Activated naive CD8-positive, alpha-beta T cell treated with anti-CD3 and anti-CD28 coated beads, Interleukin-2, amount 10 ng/mL, durations not matched to agents 7 days and 5 days (primary cell): Measurements from ENCODE around the gene AKIRIN2. TPM values are rescaled to one million over a fixed set of nuclear protein-coding genes. Genes with fewer than 3 reads are reported as not detected.

ENCODE experiments used
- ATAC-seq: fragments of 150-1000 bp; cut with Tn5 transposase; one replicate; pipeline ENCODE4 v1.10.0; 2021; ENCODE audit warnings: low read depth, moderate library complexity
- POLR2A ChIA-PET: fragments of 350-600 bp; sonication (Branson Sonifier 250); formaldehyde crosslinking; loops from one replicate; lab custom pipeline; 2021; ENCODE audit warnings: antibody characterized with exemption; lab: Charles Lee
- DNase-seq: peaks from one replicate; pipeline ENCODE4 v3.0.0; 2021
- H3K27ac Mint-ChIP-seq: one replicate; pipeline ENCODE4 v1.8.0; 2022; ENCODE audit warnings: mild to moderate bottlenecking, mixed read lengths
- H3K27me3 Mint-ChIP-seq: one replicate; pipeline ENCODE4 v1.8.0; 2022; ENCODE audit warnings: mild to moderate bottlenecking, moderate library complexity, mixed read lengths
- H3K36me3 Mint-ChIP-seq: one replicate; pipeline ENCODE4 v1.8.0; 2021; ENCODE audit warnings: mild to moderate bottlenecking, mixed read lengths
- H3K4me1 Mint-ChIP-seq: one replicate; pipeline ENCODE4 v1.8.0; 2021; ENCODE audit warnings: mixed read lengths
- H3K4me3 Mint-ChIP-seq: one replicate; pipeline ENCODE4 v1.8.0; 2022; ENCODE audit warnings: mild to moderate bottlenecking, moderate library complexity, mixed read lengths
- H3K9me3 Mint-ChIP-seq: one replicate; pipeline ENCODE4 v1.8.0; 2021; ENCODE audit warnings: mixed read lengths
- total RNA-seq, 2 experiments: library from RNA; stranded (reverse); gene quantifications; one replicate each; pipeline ENCODE4 v1.2.3, GENCODE V29; 2021

Gene AKIRIN2
- total RNA-seq, 2 experiments from 2014 or later, result 45.3 to 51.8 TPM

DNA sequence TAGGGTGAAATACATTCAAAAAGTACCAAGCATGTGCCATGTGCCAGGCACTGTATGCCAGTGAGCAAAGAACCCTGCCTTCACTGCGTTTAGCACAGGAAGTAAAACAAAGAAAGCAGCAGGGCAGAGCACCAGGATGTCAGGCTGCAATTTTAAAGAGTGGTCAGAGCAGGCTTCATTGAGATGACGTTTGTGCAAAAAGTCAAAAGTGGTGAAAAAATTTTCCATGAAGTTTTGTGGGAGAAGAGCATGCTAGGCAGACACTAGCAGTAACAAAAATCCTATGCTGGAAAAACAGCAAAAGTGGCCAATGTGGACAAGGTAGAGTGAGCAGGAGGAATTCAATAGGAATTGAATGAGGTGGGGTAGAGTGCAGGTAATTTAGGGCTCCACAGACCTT is 31.3 kb downstream of the AKIRIN2 start:
- DNase-seq, result no peak
- Mint-ChIP-seq H3K27ac (peak overlapping the region; percentile 75), H3K36me3 (peaks cover 37% of the 10 kb centered on the region), H3K9me3 (no peaks in the 10 kb centered on the region), H3K4me1 (peaks cover 8% of the 10 kb centered on the region), H3K27me3 (no peaks in the 10 kb centered on the region), H3K4me3 (no peak overlapping the region)
- POLR2A ChIA-PET, result no interaction called here
- ATAC-seq, result peak; percentile 56

DNA sequence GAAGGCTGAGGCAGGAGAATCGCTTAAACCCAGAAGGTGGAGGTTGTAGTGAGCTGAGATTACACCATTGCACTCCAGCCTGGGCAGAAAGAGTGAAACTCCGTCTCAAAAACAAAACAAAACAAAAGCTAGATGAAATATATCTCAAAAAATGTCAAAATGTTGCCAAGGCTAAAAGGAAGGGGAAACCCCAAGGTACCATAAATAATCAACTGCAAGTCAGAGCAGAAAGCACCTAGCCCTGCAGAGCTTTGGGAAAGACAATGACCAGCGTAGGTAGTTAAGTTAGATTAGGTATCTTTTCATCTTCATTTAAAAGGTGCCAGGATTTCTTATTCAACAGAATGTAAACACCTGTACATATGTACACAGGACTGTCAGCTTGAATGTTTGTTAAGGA is 33.0 kb downstream of the AKIRIN2 start:
- H3K4me3 Mint-ChIP-seq, result no peak overlapping the region
- no peaks in the 10 kb centered on the region for H3K9me3 Mint-ChIP-seq
- ATAC-seq, result no peak
- peaks cover 8% of the 10 kb centered on the region for H3K4me1 Mint-ChIP-seq
- DNase-seq, result no peak
- POLR2A ChIA-PET, result interaction anchor here (0.6 to 2.0 kb wide), 2 partner anchors 31 to 33 kb away, joined by 4 to 5 read pairs; partner anchors contain the start of gene AKIRIN2
- no peaks in the 10 kb centered on the region for H3K27me3 Mint-ChIP-seq
- H3K27ac Mint-ChIP-seq, result no peak overlapping the region
- peaks cover 34% of the 10 kb centered on the region for H3K36me3 Mint-ChIP-seq

DNA sequence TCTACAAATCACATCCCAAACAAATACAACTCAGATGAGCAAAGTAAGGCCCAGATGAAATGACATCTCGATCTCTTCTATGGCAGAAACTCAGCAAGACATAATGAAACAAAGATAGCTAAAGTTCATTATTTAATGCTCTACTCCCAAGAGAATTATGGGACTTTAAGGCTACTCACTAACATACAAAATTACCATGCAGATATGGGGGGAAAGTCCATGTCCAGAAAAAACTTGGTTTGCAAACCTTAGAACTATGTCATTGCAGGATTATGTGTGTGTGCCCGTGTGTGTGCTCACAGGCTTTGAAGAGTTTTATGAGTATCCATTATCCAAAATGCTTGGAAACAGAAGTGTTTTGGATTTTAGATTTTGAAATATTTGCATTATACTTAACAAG is 34.0 kb downstream of the AKIRIN2 start:
- Mint-ChIP-seq H3K36me3 (peaks cover 34% of the 10 kb centered on the region), H3K4me1 (peaks cover 8% of the 10 kb centered on the region), H3K4me3 (no peak overlapping the region), H3K9me3 (no peaks in the 10 kb centered on the region), H3K27me3 (no peaks in the 10 kb centered on the region), H3K27ac (no peak overlapping the region)
- no peak for ATAC-seq
- POLR2A ChIA-PET, result interaction anchor here (2.0 kb wide), 1 partner anchor 34 kb away, joined by 5 read pairs; the partner anchor contains the start of gene AKIRIN2
- DNase-seq, result no peak

DNA sequence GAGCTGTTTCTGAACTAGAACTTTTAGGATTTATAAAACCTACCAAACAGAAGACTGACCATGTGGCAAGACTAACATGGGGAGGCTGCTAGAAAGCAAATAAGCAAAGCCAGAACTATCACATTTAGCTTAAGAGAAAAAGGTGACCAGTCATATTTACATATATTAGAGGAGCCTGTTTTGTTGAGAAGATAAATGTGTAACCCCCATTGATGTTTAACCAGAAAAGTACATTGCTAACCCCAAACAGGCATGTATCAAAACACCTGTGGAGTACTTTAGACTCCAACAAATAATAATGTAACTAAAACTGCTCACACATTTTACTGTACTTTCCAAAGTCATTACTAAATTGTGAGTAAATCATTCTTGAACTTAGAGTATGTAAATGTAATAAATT is 35.0 kb downstream of the AKIRIN2 start:
- Mint-ChIP-seq H3K4me1 (peaks cover 8% of the 10 kb centered on the region), H3K9me3 (no peaks in the 10 kb centered on the region), H3K4me3 (no peak overlapping the region), H3K36me3 (peaks cover 32% of the 10 kb centered on the region), H3K27ac (no peak overlapping the region), H3K27me3 (no peaks in the 10 kb centered on the region)
- POLR2A ChIA-PET, result no interaction called here
- no peak for DNase-seq
- ATAC-seq, result no peak

DNA sequence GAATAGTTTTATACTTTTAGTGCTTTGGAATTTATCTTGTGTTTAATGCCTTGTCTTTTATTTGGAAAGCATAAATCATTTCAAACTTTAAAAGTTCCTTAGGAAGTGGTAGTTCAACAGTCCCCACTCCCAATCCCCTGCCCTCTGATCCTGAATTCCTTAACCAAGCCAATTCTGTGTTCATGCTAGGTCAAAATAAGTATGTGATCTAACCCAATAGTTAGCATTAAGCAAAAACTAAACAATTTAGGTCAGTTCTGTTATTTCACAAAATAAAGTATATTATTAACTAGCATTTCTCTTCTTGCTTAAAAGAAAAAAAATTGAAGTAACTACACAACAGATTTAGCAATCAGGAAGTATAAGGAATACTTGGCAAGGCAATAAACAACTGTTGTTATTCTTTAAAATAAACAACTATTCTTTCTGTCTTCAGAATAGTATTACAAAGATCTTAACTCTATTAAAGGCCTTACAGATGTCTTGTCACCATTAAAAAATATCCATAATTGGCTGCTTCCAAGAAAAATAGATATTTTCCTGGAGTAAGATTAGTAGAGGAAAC is 37.0 kb downstream of the AKIRIN2 start:
- H3K4me3 Mint-ChIP-seq, result no peak overlapping the region
- POLR2A ChIA-PET, result no interaction called here
- no peak overlapping the region for H3K27ac Mint-ChIP-seq
- peaks cover 1% of the 10 kb centered on the region for H3K4me1 Mint-ChIP-seq
- H3K9me3 Mint-ChIP-seq, result no peaks in the 10 kb centered on the region
- ATAC-seq (no peak), DNase-seq (no peak)
- no peaks in the 10 kb centered on the region for H3K27me3 Mint-ChIP-seq
- H3K36me3 Mint-ChIP-seq, result peaks cover 31% of the 10 kb centered on the region

DNA sequence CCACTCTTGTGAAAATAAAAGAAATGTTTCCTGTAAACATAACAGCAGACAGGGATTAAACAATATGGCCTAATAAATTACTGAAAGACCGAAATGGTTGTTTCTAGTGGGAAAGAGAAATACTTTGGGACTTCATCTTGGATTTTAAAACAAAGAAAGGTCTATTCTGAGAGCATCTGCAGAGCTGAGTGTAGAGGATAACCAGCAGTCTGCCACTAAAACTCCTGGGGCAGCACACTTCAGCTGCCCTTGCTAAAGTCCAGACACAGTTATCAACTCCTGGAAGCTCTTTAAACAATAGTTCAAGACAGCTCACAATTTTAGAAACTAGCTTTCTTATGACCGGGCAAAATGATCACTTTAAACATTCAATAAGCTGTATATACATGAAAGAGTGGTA is 38.6 kb downstream of the AKIRIN2 start:
- ATAC-seq (no peak), DNase-seq (no peak)
- no peaks in the 10 kb centered on the region for H3K27me3 Mint-ChIP-seq
- no peak overlapping the region for H3K4me3 Mint-ChIP-seq
- H3K27ac Mint-ChIP-seq, result no peak overlapping the region
- H3K36me3 Mint-ChIP-seq, result peaks cover 34% of the 10 kb centered on the region
- H3K4me1 Mint-ChIP-seq, result no peaks in the 10 kb centered on the region
- H3K9me3 Mint-ChIP-seq, result no peaks in the 10 kb centered on the region
- POLR2A ChIA-PET, result no interaction called here

DNA sequence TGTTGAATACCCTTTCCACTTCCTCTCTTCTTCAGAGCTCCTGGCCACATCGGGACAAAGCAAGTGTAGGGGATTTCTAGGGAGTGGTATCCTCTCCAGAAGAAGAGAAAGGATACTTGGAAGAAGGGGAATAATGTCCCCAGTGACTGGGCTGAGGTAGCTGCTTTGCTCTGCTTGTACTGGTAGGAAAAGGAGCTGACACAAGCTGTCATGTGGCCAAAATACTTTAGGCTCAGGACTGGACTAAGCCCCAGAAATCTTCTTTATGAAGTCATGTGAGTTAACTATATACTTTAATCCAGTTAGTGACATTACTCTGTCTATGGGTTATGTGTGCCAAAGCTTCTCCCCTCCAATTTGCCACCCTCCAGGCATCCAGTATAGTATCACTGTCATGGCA is 40.5 kb downstream of the AKIRIN2 start:
- no peak overlapping the region for H3K4me3 Mint-ChIP-seq
- ATAC-seq (no peak), DNase-seq (no peak)
- H3K36me3 Mint-ChIP-seq, result peaks cover 35% of the 10 kb centered on the region
- H3K27ac Mint-ChIP-seq, result no peak overlapping the region
- no peaks in the 10 kb centered on the region for H3K27me3 Mint-ChIP-seq
- no peaks in the 10 kb centered on the region for H3K9me3 Mint-ChIP-seq
- POLR2A ChIA-PET, result no interaction called here
- peaks cover 5% of the 10 kb centered on the region for H3K4me1 Mint-ChIP-seq

DNA sequence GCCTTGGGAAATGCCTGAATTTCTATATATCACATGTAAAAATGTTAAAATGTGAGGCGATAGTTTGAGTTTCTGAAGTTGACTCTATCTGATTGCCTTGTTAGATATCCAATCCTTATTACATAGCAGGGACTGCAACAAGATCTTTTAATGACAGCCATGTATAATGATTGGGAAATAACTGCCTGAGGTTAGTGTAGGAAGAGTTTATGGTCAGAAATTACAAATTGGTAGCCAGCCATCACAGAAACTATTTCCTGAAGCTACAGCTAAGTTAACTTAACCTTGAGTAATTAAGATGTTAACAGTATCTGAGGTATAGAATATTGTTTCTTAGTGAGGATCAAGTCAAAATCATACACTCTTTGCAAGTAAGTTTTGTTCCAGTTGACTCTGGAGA is 41.0 kb downstream of the AKIRIN2 start:
- Mint-ChIP-seq H3K4me1 (peaks cover 5% of the 10 kb centered on the region), H3K27ac (no peak overlapping the region), H3K9me3 (no peaks in the 10 kb centered on the region), H3K27me3 (no peaks in the 10 kb centered on the region), H3K4me3 (no peak overlapping the region), H3K36me3 (peaks cover 34% of the 10 kb centered on the region)
- no peak for ATAC-seq
- POLR2A ChIA-PET, result no interaction called here
- no peak for DNase-seq

DNA sequence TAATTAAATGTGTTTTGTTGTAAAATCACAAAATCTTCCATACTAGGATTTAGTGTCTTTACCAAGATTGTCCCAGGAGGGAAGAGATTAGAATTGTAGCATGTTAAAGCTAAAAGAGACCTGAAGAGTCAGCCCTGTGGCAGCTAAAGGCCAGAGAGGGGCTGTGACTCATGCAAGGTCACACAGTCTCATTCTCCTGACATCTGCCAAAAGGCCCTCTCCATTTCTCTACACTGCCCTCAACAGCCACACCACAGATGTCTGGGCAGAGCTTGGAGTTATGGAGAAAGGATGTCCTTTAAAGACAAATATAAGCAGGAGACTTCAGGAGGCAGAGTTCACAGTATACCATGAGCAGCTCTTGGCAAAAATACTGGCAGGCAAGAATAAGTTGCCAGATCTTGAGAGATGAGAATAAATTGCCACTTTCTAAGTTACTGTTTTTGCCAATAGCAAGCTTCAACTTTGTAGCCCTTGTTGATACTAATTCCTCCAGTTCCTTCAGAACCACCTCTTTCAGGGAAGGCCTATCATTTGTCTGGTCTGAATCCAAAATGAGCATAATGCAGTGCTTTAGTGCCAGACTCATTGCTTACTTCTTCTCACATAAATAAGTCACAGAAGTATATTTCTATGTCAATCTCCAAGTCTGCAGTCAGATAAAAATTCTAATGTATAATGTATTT is 41.7 kb downstream of the AKIRIN2 start:
- no peaks in the 10 kb centered on the region for H3K27me3 Mint-ChIP-seq
- H3K27ac Mint-ChIP-seq, result no peak overlapping the region
- POLR2A ChIA-PET, result no interaction called here
- H3K4me1 Mint-ChIP-seq, result peaks cover 5% of the 10 kb centered on the region
- no peak for DNase-seq
- H3K4me3 Mint-ChIP-seq, result no peak overlapping the region
- no peaks in the 10 kb centered on the region for H3K9me3 Mint-ChIP-seq
- ATAC-seq, result no peak
- peaks cover 34% of the 10 kb centered on the region for H3K36me3 Mint-ChIP-seq

DNA sequence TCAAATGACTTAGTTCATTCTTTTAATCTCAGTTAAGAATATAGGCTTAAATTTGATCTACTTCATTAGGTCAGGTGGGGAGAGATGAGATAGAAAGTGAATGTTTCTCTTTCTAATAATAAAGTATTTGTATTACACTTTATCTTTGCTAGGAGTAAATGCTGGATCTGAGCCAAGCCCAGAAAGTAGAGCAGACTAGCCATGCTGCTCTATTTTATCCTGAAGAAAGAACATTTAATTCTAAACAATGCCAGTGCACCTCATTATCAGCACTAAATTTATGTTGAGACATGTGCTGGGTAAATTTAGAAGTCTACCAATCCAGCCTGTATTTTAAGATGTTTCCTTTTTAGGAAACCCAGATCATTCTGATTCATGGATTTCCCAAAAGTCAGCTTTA is 43.5 kb downstream of the AKIRIN2 start:
- Mint-ChIP-seq H3K4me1 (peaks cover 7% of the 10 kb centered on the region), H3K27me3 (no peaks in the 10 kb centered on the region), H3K36me3 (peaks cover 42% of the 10 kb centered on the region), H3K9me3 (no peaks in the 10 kb centered on the region), H3K27ac (no peak overlapping the region), H3K4me3 (no peak overlapping the region)
- POLR2A ChIA-PET, result no interaction called here
- DNase-seq (no peak), ATAC-seq (no peak)

DNA sequence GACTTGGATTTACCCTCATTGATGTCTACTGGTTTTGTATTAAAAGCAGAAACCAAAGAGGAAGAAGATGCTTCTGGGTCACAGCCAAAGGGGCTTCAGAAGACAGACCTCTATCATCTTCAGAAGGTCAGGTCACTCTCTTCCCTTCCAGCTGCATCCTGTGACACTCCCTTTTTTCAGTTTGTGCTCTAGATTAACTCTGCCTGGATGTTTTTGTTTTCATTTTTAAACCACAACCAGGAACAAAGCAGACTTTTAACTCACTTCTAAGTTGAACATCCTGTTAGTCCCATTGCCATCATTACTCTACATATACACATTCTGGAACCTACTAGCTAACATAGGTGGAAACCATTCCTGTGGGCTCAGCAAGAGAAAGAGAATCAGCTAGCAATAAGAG is 45.2 kb downstream of the AKIRIN2 start:
- H3K36me3 Mint-ChIP-seq, result peaks cover 47% of the 10 kb centered on the region
- POLR2A ChIA-PET, result no interaction called here
- peaks cover 10% of the 10 kb centered on the region for H3K4me1 Mint-ChIP-seq
- H3K27ac Mint-ChIP-seq, result peak overlapping the region; percentile 11
- no peaks in the 10 kb centered on the region for H3K9me3 Mint-ChIP-seq
- no peak for ATAC-seq
- H3K4me3 Mint-ChIP-seq, result no peak overlapping the region
- DNase-seq, result no peak
- H3K27me3 Mint-ChIP-seq, result no peaks in the 10 kb centered on the region

DNA sequence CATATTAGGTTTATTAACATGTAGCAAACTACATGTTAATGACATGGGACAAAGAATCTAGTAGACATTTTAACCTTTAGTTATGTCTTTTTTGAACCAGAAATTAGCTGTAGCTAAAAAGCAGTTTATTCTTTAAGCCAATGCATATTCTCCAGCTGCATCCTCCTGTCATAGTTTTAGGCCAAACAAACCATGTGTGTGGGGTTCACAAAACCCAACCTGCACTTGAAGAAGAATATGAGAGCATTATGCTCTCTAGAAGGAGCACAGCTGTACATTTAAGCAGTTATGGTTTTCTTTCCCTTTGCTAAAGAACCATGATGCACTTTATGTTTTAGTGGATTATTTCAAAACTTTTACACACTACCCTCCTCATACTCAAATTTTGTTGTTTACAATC is 46.2 kb downstream of the AKIRIN2 start:
- Mint-ChIP-seq H3K36me3 (peaks cover 40% of the 10 kb centered on the region), H3K4me3 (no peak overlapping the region), H3K9me3 (no peaks in the 10 kb centered on the region), H3K27ac (no peak overlapping the region), H3K4me1 (peaks cover 10% of the 10 kb centered on the region), H3K27me3 (no peaks in the 10 kb centered on the region)
- DNase-seq (no peak), ATAC-seq (no peak)
- POLR2A ChIA-PET, result interaction anchor here (0.6 kb wide), 2 partner anchors 16 to 1681 kb away, joined by 3 to 4 read pairs; no protein-coding TSS in a partner anchor

DNA sequence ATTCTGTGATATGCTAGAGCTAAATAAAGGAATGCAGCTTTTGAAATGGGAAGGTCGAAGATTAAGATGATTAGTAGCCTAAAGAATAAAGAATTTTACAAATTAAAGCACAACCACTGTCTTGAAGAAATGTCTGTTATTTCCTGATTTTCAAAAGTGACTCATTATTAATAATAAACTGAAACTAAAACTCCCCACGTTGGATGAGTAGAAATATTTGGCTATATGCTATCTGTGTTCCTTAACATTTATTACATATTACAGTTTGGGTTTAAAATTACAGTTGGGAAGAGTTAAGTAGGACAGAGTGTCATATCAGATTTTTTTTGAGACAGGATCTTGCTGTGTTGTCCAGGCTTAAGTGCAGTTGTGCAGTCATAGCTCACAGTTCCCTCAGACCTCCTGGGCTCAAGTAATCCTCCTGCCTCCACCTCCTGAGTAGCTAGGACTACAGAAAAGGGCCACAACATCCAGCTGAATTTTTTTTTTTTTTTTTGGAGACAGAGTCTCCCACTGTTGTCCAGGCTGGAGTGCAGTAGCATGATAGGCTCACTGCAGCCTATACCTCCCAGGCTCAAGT is 47.1 kb downstream of the AKIRIN2 start:
- peaks cover 33% of the 10 kb centered on the region for H3K36me3 Mint-ChIP-seq
- POLR2A ChIA-PET, result no interaction called here
- DNase-seq, result no peak

DNA sequence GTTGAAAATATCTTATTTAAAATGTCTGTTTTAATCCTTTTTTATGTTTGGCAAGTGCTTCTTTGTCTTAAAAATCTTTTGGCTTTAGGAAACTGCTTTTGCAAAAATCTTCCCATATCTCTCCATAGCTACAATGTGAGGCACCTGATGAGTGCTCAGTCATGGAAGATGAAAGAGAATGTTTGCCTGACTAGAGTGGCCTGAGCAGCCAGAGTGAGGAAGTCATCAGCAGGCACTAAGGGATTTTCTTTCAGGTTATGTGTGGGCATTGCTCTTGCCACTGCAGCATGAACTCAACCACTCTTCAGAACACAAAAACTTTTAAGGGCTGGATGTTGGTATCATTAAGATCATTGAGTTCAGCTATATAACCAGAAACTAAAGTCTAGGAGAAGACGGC is 47.9 kb downstream of the AKIRIN2 start:
- Mint-ChIP-seq H3K4me1 (peaks cover 10% of the 10 kb centered on the region), H3K36me3 (peaks cover 30% of the 10 kb centered on the region), H3K9me3 (no peaks in the 10 kb centered on the region), H3K27me3 (no peaks in the 10 kb centered on the region), H3K4me3 (no peak overlapping the region), H3K27ac (no peak overlapping the region)
- ATAC-seq, result no peak
- DNase-seq, result no peak
- POLR2A ChIA-PET, result no interaction called here

More for the DNA sequence above, 47.1 kb downstream of the AKIRIN2 start:
- Mint-ChIP-seq H3K27ac (no peak overlapping the region), H3K27me3 (no peaks in the 10 kb centered on the region), H3K9me3 (no peaks in the 10 kb centered on the region), H3K4me1 (peaks cover 10% of the 10 kb centered on the region), H3K4me3 (no peak overlapping the region)
- ATAC-seq, result no peak
